WI38 (cell line): Measurements from ENCODE around the gene ALPI.
"Not testable (repeated sequence)": the region's sequence is repeated elsewhere in the genome, so short reads cannot be mapped to it uniquely, and the experiment has no call there.

Experiments
- H3K4me3 ChIP-seq: 2 replicates; pipeline ENCODE4 v1.5.1; 2011; ENCODE audit warnings: low read depth, mild to moderate bottlenecking, control low read depth, low read length
- CTCF ChIP-seq: IDR thresholded peaks from 2 replicates; pipeline ENCODE4 v1.5.1; 2012; ENCODE audit warnings: low read depth, mild to moderate bottlenecking, control low read depth, low read length

ALPI gene

GRCh38 chr2:232419245-232420072 lies 36.5 kb upstream of the ALPI start:
- TF ChIP-seq CTCF, result no peak
- no peak overlapping the region for H3K4me3 ChIP-seq

- no peak for TF ChIP-seq CTCF
- H3K4me3 ChIP-seq, result no peak overlapping the region
Measured at GRCh38 chr2:232420073-232420454, 35.9 kb upstream of the ALPI start.

DNA sequence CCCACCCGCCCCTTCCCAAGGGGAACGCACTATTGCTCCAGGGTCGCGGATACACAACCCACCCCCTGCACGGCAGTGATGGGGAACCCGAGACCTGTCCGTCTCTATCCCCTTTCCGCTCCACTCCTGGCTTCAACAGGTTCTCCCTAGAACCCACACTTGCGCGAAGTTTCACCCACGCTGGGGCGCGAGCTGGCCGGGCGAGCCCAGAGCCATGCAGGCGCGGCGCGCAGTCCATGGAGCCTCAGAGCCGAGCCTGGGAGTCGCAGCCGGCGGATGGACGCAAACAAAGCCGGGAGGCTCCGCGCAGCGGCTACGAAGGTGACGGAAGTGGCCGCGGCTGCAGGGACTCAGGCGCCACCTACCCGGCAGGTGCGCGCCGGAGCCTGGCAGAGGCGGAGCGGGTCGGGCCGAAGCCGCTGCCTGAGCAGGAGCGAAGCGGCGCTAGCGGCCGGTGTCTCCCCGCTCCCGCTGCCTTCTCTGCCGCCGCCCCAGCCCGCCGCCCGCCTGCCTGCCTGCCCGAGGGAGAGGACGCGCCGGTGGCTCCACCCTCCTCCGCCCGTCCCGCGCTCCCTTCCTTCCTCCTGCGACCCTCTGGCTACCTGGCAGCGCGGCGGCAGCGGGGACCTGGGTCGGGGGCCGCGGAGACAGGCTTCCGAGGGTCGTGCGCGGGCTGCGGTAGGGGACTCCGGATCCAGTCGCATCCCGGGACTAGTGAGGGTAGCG lies 35.3 kb upstream of the ALPI start:
- H3K4me3 ChIP-seq, result no peak overlapping the region
- no peak for TF ChIP-seq CTCF

DNA sequence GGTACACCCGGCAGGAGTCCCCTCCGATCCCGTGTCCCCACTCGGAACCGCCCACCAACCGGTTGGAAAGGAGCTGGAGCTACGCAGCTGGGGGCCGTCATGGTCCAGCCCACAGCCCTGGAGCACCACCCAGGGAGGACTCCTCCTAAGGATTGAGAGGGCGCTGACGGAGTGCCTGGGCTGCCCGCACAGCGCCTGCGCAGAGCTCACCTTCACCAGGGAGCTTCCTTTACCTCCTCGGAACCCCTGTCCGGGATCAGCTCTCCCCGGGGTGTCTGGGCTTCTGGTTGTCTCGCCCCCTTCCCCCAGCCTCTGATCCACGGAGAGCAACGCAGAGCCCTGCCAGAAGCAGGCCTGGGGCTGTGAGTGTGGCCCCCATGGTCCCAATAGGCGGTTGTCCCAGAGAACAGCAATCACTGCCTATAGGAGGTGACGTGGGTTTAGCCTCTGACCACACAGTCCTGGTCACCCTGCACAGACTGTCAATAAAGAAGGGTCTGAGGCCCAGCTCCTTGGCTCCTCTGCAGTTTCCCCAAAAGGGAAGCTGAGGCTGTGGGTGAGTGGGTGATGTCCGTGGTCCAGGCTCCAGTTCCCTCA lies 34.7 kb upstream of the ALPI start:
- no peak overlapping the region for H3K4me3 ChIP-seq
- no peak for TF ChIP-seq CTCF

DNA sequence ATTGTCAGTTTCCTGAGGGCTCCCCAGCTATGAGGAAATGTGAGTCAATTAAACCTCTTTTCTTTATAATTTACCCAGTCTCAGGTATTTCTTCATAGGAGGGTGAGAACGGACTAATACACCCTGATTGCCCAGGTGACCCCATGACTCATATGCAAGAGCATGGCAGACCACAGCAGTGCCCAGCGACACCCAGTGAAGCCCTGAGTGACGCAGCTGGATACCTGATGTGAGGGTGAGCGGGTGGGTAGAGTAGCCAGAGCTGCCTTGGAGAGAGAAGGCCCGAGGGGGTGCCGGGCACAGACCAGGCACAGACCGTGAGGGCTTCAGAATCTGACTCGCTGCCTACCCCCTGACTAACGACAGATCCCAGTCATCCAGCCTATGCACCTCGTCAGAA lies 33.9 kb upstream of the ALPI start:
- TF ChIP-seq CTCF, result no peak
- H3K4me3 ChIP-seq, result no peak overlapping the region

- not testable (repeated sequence) for H3K4me3 ChIP-seq
Measured at GRCh38 chr2:232422996-232423395, 33.0 kb upstream of the ALPI start.

- H3K4me3 ChIP-seq, result not testable (repeated sequence)
Measured at GRCh38 chr2:232423407-232423806, 32.5 kb upstream of the ALPI start.
